Muscle of leg (tissue), 11 donors: ENCODE measurements around the gene FOXN3. TPM values are rescaled to one million over a fixed set of nuclear protein-coding genes. Genes with fewer than 3 reads are reported as not detected.

Experiments
- DNase-seq: peaks from one replicate; pipeline ENCODE4 v3.0.0; 2013
- H3K27ac ChIP-seq: one replicate; pipeline ENCODE4 v1.5.1; 2013; ENCODE audit warnings: mild to moderate bottlenecking, low read length, control low read depth
- H3K27me3 ChIP-seq: one replicate; pipeline ENCODE4 v1.6.1; 2013; ENCODE audit warnings: low read length; ENCODE audit not compliant: control insufficient read depth, insufficient read depth
- H3K36me3 ChIP-seq: one replicate; pipeline ENCODE4 v1.6.1; 2013; ENCODE audit warnings: low read length; ENCODE audit not compliant: control insufficient read depth, insufficient read depth
- H3K4me1 ChIP-seq: one replicate; pipeline ENCODE4 v1.6.1; 2013; ENCODE audit warnings: low read length; ENCODE audit not compliant: control insufficient read depth, insufficient read depth
- H3K4me3 ChIP-seq: one replicate; pipeline ENCODE4 v1.5.1; 2013; ENCODE audit warnings: low read length, control low read depth
- H3K9me3 ChIP-seq: replicated peaks from 2 replicates; pipeline ENCODE4 v1.6.1; 2013; ENCODE audit warnings: low read depth, low read length; ENCODE audit not compliant: control insufficient read depth
- WGBS: methylation state at CpG from one replicate; pipeline ENCODE4 v1.1.5; 2013; ENCODE audit warnings: missing lambda C conversion rate; ENCODE audit not compliant: insufficient coverage; 5-methylcytosine and 5-hydroxymethylcytosine counted together
- polyA plus RNA-seq, 8 donors: library from polyadenylated mRNA; unstranded; fragments of 120-200 nt; gene quantifications; one replicate each; pipeline versions ENCODE4 v1.2.1 to v1.2.3, GENCODE V29; 2013; ENCODE audit warnings: inconsistent platforms in 1 of 8, low replicate concordance in 1 of 8; ENCODE audit not compliant: insufficient read length in 8 of 8, insufficient read depth in 1 of 8
- total RNA-seq: library from RNA; stranded (reverse); fragments of 120-200 nt; gene quantifications from one replicate; pipeline ENCODE4 v1.2.4, GENCODE V29; 2013

FOXN3 gene
- total and polyA plus RNA-seq, 9 donors: 43.4 to 79.2 (median 64.0) TPM

GRCh38 chr14:89424241-89424640 lies 7.2 kb upstream of the FOXN3 start:
- Histone ChIP-seq H3K9me3 (peaks cover 4% of the 10 kb centered on the region), H3K36me3 (peaks cover 3% of the 10 kb centered on the region), H3K27ac (no peak overlapping the region), H3K4me1 (peaks cover 24% of the 10 kb centered on the region), H3K27me3 (no peaks in the 10 kb centered on the region), H3K4me3 (no peak overlapping the region)
- no peak for DNase-seq
- 100% methylated on average over 1 of the region's 6 CpGs for WGBS

- H3K4me1 ChIP-seq: peaks cover 20% of the 10 kb centered on the region
- H3K9me3 ChIP-seq: peaks cover 4% of the 10 kb centered on the region
- H3K27ac ChIP-seq: no peak overlapping the region
- H3K27me3 ChIP-seq: no peaks in the 10 kb centered on the region
- H3K4me3 ChIP-seq: no peak overlapping the region
- DNase-seq: no peak
- H3K36me3 ChIP-seq: peaks cover 3% of the 10 kb centered on the region
- WGBS: no CpG with 5 or more reads among the region's 5 CpGs
Measured at GRCh38 chr14:89422952-89423345, 5.9 kb upstream of the FOXN3 start.

GRCh38 chr14:89422181-89422951 lies 5.3 kb upstream of the FOXN3 start:
- peak; percentile 46 for DNase-seq
- Histone ChIP-seq H3K27me3 (no peaks in the 10 kb centered on the region), H3K36me3 (peaks cover 3% of the 10 kb centered on the region), H3K9me3 (peaks cover 4% of the 10 kb centered on the region), H3K4me3 (no peak overlapping the region), H3K27ac (no peak overlapping the region), H3K4me1 (peaks cover 24% of the 10 kb centered on the region)
- 82% methylated on average over 8 of the region's 11 CpGs for WGBS

- H3K4me1 ChIP-seq: peaks cover 24% of the 10 kb centered on the region
- H3K9me3 ChIP-seq: peaks cover under 1% of the 10 kb centered on the region
- peaks cover 3% of the 10 kb centered on the region for H3K36me3 ChIP-seq
- 86% methylated on average over 1 of the region's 3 CpGs for WGBS
- H3K4me3 ChIP-seq: no peak overlapping the region
- H3K27ac ChIP-seq: no peak overlapping the region
- no peak for DNase-seq
- no peaks in the 10 kb centered on the region for H3K27me3 ChIP-seq
Measured at GRCh38 chr14:89420502-89420901, 3.5 kb upstream of the FOXN3 start.

GRCh38 chr14:89419973-89420482 lies 3.0 kb upstream of the FOXN3 start:
- Histone ChIP-seq H3K4me3 (no peak overlapping the region), H3K27ac (no peak overlapping the region), H3K4me1 (peaks cover 27% of the 10 kb centered on the region), H3K27me3 (no peaks in the 10 kb centered on the region), H3K36me3 (peaks cover 3% of the 10 kb centered on the region), H3K9me3 (no peaks in the 10 kb centered on the region)
- DNase-seq: no peak
- WGBS: 83% methylated on average over 1 of the region's 6 CpGs

- no peak for DNase-seq
- H3K27ac ChIP-seq: peak overlapping the region; percentile 42
- H3K27me3 ChIP-seq: no peaks in the 10 kb centered on the region
- no peak overlapping the region for H3K4me3 ChIP-seq
- peaks cover 6% of the 10 kb centered on the region for H3K36me3 ChIP-seq
- H3K9me3 ChIP-seq: no peaks in the 10 kb centered on the region
- no CpG with 5 or more reads among the region's 2 CpGs for WGBS
- H3K4me1 ChIP-seq: peaks cover 30% of the 10 kb centered on the region
Measured at GRCh38 chr14:89418976-89419375, 1.9 kb upstream of the FOXN3 start.

GRCh38 chr14:89418452-89418851 lies 1.4 kb upstream of the FOXN3 start:
- peak; percentile 48 for DNase-seq
- H3K27me3 ChIP-seq: no peaks in the 10 kb centered on the region
- no peaks in the 10 kb centered on the region for H3K9me3 ChIP-seq
- peaks cover 8% of the 10 kb centered on the region for H3K36me3 ChIP-seq
- 77% methylated on average over 7 of the region's 7 CpGs for WGBS
- no peak overlapping the region for H3K4me3 ChIP-seq
- H3K27ac ChIP-seq: peak overlapping the region; percentile 88
- peaks cover 30% of the 10 kb centered on the region for H3K4me1 ChIP-seq

GRCh38 chr14:89417465-89418225 lies 612 bp upstream of the FOXN3 start:
- Histone ChIP-seq H3K4me1 (peaks cover 27% of the 10 kb centered on the region), H3K36me3 (peaks cover 10% of the 10 kb centered on the region), H3K4me3 (peak overlapping the region; percentile 71), H3K9me3 (no peaks in the 10 kb centered on the region), H3K27ac (peak overlapping the region; percentile 88), H3K27me3 (no peaks in the 10 kb centered on the region)
- peak; percentile 81 for DNase-seq
- under 1% methylated on average over 38 of the region's 51 CpGs for WGBS

GRCh38 chr14:89416002-89416995 lies 734 bp downstream of the FOXN3 start:
- no peaks in the 10 kb centered on the region for H3K27me3 ChIP-seq
- peak overlapping the region; percentile 83 for H3K4me3 ChIP-seq
- H3K4me1 ChIP-seq: peaks cover 24% of the 10 kb centered on the region
- under 1% methylated on average over 82 of the region's 98 CpGs for WGBS
- H3K9me3 ChIP-seq: no peaks in the 10 kb centered on the region
- H3K36me3 ChIP-seq: peaks cover 18% of the 10 kb centered on the region
- peak; percentile 99 for DNase-seq
- peak overlapping the region; percentile 99 for H3K27ac ChIP-seq
